Measurements from ENCODE around the gene SETD5. TPM values are rescaled to one million over a fixed set of nuclear protein-coding genes. Genes with fewer than 3 reads are reported as not detected.

The SETD5 gene
- total RNA-seq, 1 donor from 2014 or later: 123 TPM

GRCh38 chr3:9428411-9428810 is 31.0 kb downstream of the SETD5 start:
- no peak for DNase-seq (ENCODE audit: low spot score)
- Mint-ChIP-seq H3K9me3 (ENCODE audit: low read depth) (no peaks in the 10 kb centered on the region), H3K4me1 (ENCODE audit: low read depth) (peaks cover 61% of the 10 kb centered on the region), H3K4me3 (ENCODE audit: unreplicated experiment) (no peak overlapping the region), H3K27me3 (ENCODE audit: low read depth) (no peaks in the 10 kb centered on the region), H3K27ac (ENCODE audit: unreplicated experiment) (no peak overlapping the region), H3K36me3 (ENCODE audit: low read depth) (peaks cover 42% of the 10 kb centered on the region)
- TF ChIP-seq, protein P1, sequence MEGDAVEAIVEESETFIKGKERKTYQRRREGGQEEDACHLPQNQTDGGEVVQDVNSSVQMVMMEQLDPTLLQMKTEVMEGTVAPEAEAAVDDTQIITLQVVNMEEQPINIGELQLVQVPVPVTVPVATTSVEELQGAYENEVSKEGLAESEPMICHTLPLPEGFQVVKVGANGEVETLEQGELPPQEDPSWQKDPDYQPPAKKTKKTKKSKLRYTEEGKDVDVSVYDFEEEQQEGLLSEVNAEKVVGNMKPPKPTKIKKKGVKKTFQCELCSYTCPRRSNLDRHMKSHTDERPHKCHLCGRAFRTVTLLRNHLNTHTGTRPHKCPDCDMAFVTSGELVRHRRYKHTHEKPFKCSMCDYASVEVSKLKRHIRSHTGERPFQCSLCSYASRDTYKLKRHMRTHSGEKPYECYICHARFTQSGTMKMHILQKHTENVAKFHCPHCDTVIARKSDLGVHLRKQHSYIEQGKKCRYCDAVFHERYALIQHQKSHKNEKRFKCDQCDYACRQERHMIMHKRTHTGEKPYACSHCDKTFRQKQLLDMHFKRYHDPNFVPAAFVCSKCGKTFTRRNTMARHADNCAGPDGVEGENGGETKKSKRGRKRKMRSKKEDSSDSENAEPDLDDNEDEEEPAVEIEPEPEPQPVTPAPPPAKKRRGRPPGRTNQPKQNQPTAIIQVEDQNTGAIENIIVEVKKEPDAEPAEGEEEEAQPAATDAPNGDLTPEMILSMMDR (IDR thresholded peaks at IDR 0.05): no peak

GRCh38 chr3:9430733-9431132 is 33.3 kb downstream of the SETD5 start:
- peak overlapping the region; percentile 69 for H3K27ac Mint-ChIP-seq (ENCODE audit: unreplicated experiment)
- H3K9me3 Mint-ChIP-seq (ENCODE audit: low read depth): no peaks in the 10 kb centered on the region
- no peaks in the 10 kb centered on the region for H3K27me3 Mint-ChIP-seq (ENCODE audit: low read depth)
- H3K4me1 Mint-ChIP-seq (ENCODE audit: low read depth): peaks cover 56% of the 10 kb centered on the region
- peaks cover 62% of the 10 kb centered on the region for H3K36me3 Mint-ChIP-seq (ENCODE audit: low read depth)
- DNase-seq (ENCODE audit: low spot score): no peak
- no peak overlapping the region for H3K4me3 Mint-ChIP-seq (ENCODE audit: unreplicated experiment)
- TF ChIP-seq, protein P1 (IDR thresholded peaks at IDR 0.05): no peak

DNA sequence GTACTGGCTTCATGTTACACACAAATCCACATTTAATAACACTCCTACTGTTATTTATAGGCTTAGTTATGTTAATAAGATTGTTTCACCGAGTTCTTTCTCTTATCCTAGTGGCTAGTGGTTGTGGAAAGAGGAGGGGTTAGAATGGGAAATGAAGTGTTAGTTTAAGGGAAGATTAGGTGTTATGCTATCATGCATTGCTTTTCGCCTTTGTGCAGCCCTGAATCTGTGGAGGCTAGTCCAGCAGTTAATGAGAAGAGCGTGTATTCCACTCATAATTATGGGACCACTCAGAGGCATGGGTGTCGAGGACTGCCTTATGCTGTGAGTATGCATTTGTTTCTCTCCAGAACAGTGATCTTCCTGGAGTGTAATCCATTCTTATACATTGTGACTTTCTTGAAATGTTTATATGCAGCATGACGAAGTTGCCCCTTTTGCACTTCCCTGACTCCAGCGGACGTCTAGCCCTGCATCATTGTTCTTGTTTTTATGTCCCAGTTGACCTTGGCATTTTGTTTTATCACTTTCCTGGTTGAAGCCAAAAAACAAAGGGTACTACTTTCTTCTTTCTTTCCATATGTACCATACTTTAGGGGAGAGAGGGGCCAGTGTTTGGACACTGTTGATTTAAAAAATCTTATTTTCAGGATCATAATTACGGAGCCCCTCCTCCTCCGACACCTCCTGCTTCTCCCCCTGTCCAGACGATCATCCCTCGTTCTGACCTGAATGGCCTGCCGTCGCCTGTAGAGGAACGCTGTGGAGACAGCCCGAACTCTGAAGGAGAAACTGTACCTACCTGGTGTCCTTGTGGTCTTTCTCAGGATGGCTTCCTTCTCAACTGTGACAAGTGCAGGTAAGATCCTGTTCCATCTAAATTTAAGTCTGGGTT is 36.5 kb downstream of the SETD5 start:
- no peak for DNase-seq (ENCODE audit: low spot score)
- no peaks in the 10 kb centered on the region for H3K9me3 Mint-ChIP-seq (ENCODE audit: low read depth)
- peaks cover 60% of the 10 kb centered on the region for H3K36me3 Mint-ChIP-seq (ENCODE audit: low read depth)
- peaks cover 38% of the 10 kb centered on the region for H3K4me1 Mint-ChIP-seq (ENCODE audit: low read depth)
- no peak overlapping the region for H3K4me3 Mint-ChIP-seq (ENCODE audit: unreplicated experiment)
- TF ChIP-seq, protein P1 (IDR thresholded peaks at IDR 0.05): no peak
- H3K27me3 Mint-ChIP-seq (ENCODE audit: low read depth): no peaks in the 10 kb centered on the region
- H3K27ac Mint-ChIP-seq (ENCODE audit: unreplicated experiment): no peak overlapping the region

DNA sequence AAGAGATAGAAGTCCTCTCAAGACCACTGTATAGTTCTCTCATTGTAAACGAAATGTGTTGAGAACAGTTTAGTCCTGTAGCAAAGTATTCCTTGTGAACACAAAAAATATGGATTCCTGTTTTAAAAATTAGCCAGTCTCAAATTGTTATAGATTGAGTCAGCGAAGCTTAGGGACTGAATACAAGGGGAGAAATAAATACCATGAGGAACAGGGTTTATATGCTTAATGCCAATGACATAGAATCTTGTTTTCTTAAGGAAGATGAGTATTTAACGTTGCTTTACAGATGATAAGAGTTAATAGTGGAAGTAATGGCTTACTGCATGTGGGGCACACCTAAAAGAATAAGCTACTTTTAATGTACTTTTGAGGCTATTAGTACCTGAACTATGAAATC is 37.9 kb downstream of the SETD5 start:
- no peak for DNase-seq (ENCODE audit: low spot score)
- no peak overlapping the region for H3K4me3 Mint-ChIP-seq (ENCODE audit: unreplicated experiment)
- H3K27me3 Mint-ChIP-seq (ENCODE audit: low read depth): no peaks in the 10 kb centered on the region
- no peaks in the 10 kb centered on the region for H3K9me3 Mint-ChIP-seq (ENCODE audit: low read depth)
- TF ChIP-seq, protein P1 (IDR thresholded peaks at IDR 0.05): no peak
- peak overlapping the region; percentile 63 for H3K27ac Mint-ChIP-seq (ENCODE audit: unreplicated experiment)
- H3K36me3 Mint-ChIP-seq (ENCODE audit: low read depth): peaks cover 54% of the 10 kb centered on the region
- H3K4me1 Mint-ChIP-seq (ENCODE audit: low read depth): peaks cover 33% of the 10 kb centered on the region

- Mint-ChIP-seq H3K4me3 (ENCODE audit: unreplicated experiment) (no peak overlapping the region), H3K4me1 (ENCODE audit: low read depth) (peaks cover 18% of the 10 kb centered on the region), H3K27ac (ENCODE audit: unreplicated experiment) (no peak overlapping the region), H3K9me3 (ENCODE audit: low read depth) (no peaks in the 10 kb centered on the region), H3K36me3 (ENCODE audit: low read depth) (peaks cover 47% of the 10 kb centered on the region), H3K27me3 (ENCODE audit: low read depth) (no peaks in the 10 kb centered on the region)
- TF ChIP-seq, protein P1 (IDR thresholded peaks at IDR 0.05): no peak
- no peak for DNase-seq (ENCODE audit: low spot score)
Measured at GRCh38 chr3:9439331-9439730, 41.9 kb downstream of the SETD5 start.

Data from chondrocyte (in vitro differentiated cells).